ENCODE measurements around the gene HBA1.

GRCh38 chr16:178668-179015 is 2.2 kb downstream of the HBA1 start:
- TF ChIP-seq CTCF (IDR thresholded peaks at IDR 0.05; ENCODE audit: borderline replicate concordance, extremely low read depth, low read length, poor library complexity, severe bottlenecking): no peak
- TF ChIP-seq EZH2 (IDR thresholded peaks at IDR 0.05; ENCODE audit: borderline replicate concordance, low read depth, low read length, severe bottlenecking): no peak

Data from DND-41 (cell line).